Measurements from ENCODE around the gene CNKSR3.

DNA sequence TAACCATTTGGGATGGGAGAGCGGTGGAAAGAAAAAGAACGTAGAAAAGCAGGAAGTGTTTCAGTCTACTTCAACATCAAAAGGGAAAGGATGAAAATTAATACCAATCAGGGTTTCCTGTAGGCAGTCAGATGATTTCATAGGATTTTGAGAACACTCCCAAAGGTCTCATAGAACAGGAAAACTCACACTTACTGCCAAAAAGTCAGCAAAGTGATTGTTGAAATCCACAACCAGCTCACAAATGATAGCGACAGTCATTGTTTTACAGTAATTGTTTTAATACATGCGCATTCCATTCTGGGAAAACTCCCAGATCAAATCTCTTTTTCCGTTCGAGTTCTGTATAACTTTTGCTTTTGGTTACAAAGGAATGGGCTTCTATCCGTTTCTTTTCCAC, 5.3 kb upstream of the CNKSR3 start:
- TF ChIP-seq, protein P1, sequence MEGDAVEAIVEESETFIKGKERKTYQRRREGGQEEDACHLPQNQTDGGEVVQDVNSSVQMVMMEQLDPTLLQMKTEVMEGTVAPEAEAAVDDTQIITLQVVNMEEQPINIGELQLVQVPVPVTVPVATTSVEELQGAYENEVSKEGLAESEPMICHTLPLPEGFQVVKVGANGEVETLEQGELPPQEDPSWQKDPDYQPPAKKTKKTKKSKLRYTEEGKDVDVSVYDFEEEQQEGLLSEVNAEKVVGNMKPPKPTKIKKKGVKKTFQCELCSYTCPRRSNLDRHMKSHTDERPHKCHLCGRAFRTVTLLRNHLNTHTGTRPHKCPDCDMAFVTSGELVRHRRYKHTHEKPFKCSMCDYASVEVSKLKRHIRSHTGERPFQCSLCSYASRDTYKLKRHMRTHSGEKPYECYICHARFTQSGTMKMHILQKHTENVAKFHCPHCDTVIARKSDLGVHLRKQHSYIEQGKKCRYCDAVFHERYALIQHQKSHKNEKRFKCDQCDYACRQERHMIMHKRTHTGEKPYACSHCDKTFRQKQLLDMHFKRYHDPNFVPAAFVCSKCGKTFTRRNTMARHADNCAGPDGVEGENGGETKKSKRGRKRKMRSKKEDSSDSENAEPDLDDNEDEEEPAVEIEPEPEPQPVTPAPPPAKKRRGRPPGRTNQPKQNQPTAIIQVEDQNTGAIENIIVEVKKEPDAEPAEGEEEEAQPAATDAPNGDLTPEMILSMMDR (conservative IDR thresholded peaks at IDR 0.05; ENCODE audit: low read depth in 2 of 2) = no peak
- TF ChIP-seq POLR2AphosphoS5 (IDR thresholded peaks at IDR 0.05; ENCODE audit: low read depth) (no peak), NANOG (IDR thresholded peaks at IDR 0.05; ENCODE audit: borderline replicate concordance) (no peak), EZH2 (IDR thresholded peaks at IDR 0.05; ENCODE audit: low read depth, unreplicated experiment) (no peak), EZH2phosphoT487 (IDR thresholded peaks at IDR 0.05; ENCODE audit: unreplicated experiment) (no peak), ZNF331 (CRISPR knock-in tag; IDR thresholded peaks at IDR 0.05; ENCODE audit: low read depth) (no peak), CREB1 (CRISPR knock-in tag; IDR thresholded peaks at IDR 0.05; ENCODE audit: low read depth) (no peak)
- TF ChIP-seq, protein P2, sequence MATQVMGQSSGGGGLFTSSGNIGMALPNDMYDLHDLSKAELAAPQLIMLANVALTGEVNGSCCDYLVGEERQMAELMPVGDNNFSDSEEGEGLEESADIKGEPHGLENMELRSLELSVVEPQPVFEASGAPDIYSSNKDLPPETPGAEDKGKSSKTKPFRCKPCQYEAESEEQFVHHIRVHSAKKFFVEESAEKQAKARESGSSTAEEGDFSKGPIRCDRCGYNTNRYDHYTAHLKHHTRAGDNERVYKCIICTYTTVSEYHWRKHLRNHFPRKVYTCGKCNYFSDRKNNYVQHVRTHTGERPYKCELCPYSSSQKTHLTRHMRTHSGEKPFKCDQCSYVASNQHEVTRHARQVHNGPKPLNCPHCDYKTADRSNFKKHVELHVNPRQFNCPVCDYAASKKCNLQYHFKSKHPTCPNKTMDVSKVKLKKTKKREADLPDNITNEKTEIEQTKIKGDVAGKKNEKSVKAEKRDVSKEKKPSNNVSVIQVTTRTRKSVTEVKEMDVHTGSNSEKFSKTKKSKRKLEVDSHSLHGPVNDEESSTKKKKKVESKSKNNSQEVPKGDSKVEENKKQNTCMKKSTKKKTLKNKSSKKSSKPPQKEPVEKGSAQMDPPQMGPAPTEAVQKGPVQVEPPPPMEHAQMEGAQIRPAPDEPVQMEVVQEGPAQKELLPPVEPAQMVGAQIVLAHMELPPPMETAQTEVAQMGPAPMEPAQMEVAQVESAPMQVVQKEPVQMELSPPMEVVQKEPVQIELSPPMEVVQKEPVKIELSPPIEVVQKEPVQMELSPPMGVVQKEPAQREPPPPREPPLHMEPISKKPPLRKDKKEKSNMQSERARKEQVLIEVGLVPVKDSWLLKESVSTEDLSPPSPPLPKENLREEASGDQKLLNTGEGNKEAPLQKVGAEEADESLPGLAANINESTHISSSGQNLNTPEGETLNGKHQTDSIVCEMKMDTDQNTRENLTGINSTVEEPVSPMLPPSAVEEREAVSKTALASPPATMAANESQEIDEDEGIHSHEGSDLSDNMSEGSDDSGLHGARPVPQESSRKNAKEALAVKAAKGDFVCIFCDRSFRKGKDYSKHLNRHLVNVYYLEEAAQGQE (IDR thresholded peaks at IDR 0.05; ENCODE audit: unreplicated experiment) = no peak
- TF ChIP-seq, protein P3, sequence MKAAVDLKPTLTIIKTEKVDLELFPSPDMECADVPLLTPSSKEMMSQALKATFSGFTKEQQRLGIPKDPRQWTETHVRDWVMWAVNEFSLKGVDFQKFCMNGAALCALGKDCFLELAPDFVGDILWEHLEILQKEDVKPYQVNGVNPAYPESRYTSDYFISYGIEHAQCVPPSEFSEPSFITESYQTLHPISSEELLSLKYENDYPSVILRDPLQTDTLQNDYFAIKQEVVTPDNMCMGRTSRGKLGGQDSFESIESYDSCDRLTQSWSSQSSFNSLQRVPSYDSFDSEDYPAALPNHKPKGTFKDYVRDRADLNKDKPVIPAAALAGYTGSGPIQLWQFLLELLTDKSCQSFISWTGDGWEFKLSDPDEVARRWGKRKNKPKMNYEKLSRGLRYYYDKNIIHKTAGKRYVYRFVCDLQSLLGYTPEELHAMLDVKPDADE (IDR thresholded peaks at IDR 0.05) = no peak

All from GM23338 (cell line).